Fibroblast of the aortic adventitia (primary cell): Measurements from ENCODE around the gene KNSTRN. TPM values are rescaled to one million over a fixed set of nuclear protein-coding genes. Genes with fewer than 3 reads are reported as not detected.
A peak's percentile ranks its signal among the peaks of the same experiment; 100 is the strongest.

Experiments used
- DNase-seq: peaks from one replicate; pipeline ENCODE4 v3.0.0-alpha.2; 2010; ENCODE audit warnings: low read depth
- H3K4me3 ChIP-seq: 2 replicates; pipeline ENCODE4 v1.5.1; 2011; ENCODE audit warnings: low read depth, mild to moderate bottlenecking, control low read depth, low read length, moderate library complexity
- CTCF ChIP-seq: IDR thresholded peaks from 2 replicates; pipeline ENCODE4 v1.5.1; 2011; ENCODE audit warnings: mild to moderate bottlenecking, low read length, control low read depth, inconsistent platforms; ENCODE audit not compliant: insufficient read depth
- total RNA-seq: library from RNA; depleted of rRNA; stranded (reverse); fragments of >200 nt; gene quantifications from 2 replicates; pipeline ENCODE4 v1.2.3, GENCODE V29; 2012; ENCODE audit warnings: low replicate concordance

Gene KNSTRN
- total RNA-seq, 1 donor, result 44.1 TPM

GRCh38 chr15:40430271-40430805 is 47.8 kb downstream of the KNSTRN start:
- DNase-seq, result peak; percentile 38
- TF ChIP-seq CTCF, result no peak
- H3K4me3 ChIP-seq, result no peak overlapping the region

- no peak for DNase-seq
- H3K4me3 ChIP-seq, result no peak overlapping the region
- TF ChIP-seq CTCF, result no peak
Observed at GRCh38 chr15:40435023-40435709, 52.6 kb downstream of the KNSTRN start.

- no peak for DNase-seq
- TF ChIP-seq CTCF, result no peak
- H3K4me3 ChIP-seq, result no peak overlapping the region
Observed at GRCh38 chr15:40435710-40436089, 53.2 kb downstream of the KNSTRN start.

GRCh38 chr15:40436116-40436891 is 53.8 kb downstream of the KNSTRN start:
- no peak for TF ChIP-seq CTCF
- no peak for DNase-seq
- peak overlapping the region; percentile 44 for H3K4me3 ChIP-seq

GRCh38 chr15:40436892-40437751 is 54.6 kb downstream of the KNSTRN start:
- no peak for TF ChIP-seq CTCF
- DNase-seq, result no peak
- H3K4me3 ChIP-seq, result no peak overlapping the region
